Jurkat, Clone E6-1 (cell line): ENCODE measurements around the gene TSN.

Source experiments
- DNase-seq: peaks from one replicate; pipeline ENCODE4 v3.0.0-alpha.2; 2011; ENCODE audit warnings: low read depth, low spot score
- H3K4me3 ChIP-seq: 2 replicates; pipeline ENCODE4 v1.5.1; 2011; ENCODE audit warnings: mild to moderate bottlenecking, low read length, control low read depth, moderate library complexity

The TSN gene

GRCh38 chr2:121736462-121737336 lies 18.8 kb upstream of the TSN start, which contains the start of gene NIFK:
Gene NIFK (minus strand): TSS chr2:121736875. CDS start chr2:121736850, 25 bp downstream.
- H3K4me3 ChIP-seq, result peak within 1 kb of the TSS; percentile 83
- DNase-seq, result peak; percentile 93

DNA sequence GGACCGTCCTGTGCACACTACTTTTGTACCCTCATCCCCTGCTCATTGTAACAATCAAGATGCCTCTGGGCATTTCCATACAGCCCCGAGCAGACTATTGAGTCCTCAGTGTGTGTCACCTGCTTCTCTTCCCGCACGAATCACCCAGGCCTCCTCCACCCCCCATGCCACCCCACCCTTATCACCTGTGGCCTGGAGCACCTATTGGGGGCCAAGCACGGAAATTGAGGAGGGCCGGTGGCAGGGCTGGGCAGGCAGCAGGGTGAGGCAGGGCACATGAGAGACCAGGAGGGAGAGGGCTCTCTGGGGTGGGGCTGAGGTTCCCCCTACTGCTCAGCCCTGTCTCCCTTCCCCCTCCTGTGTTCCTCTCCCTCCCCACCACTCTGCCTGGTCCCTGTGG lies 14.5 kb upstream of the TSN start:
- no peak for DNase-seq
- no peak overlapping the region for H3K4me3 ChIP-seq

GRCh38 chr2:121741450-121741849 lies 14.0 kb upstream of the TSN start:
- no peak overlapping the region for H3K4me3 ChIP-seq
- no peak for DNase-seq

DNA sequence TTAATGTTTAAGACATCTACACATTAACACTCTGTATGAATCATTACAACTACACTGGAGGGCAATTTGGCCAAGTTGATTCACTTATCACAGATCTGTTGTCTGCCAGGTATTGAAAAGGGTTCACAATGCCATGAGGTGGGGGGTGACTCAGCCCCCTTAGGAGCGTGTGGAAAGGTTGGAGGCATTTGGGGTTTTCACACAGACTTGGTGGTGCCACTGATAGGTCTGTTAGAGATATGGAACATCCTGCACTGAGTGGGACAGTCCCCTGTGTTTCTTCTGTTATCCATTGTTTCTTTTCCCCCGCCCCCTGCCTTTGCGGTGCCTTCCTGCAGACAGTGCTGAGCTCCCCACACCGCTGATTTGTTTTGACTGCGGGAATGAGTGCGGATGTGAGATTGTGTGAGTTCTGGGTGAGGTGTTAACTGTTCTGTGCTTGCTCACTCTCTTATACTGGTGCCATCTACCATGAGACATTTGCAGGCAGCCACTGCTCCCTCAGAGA lies 9.3 kb upstream of the TSN start:
- no peak overlapping the region for H3K4me3 ChIP-seq
- DNase-seq, result no peak

DNA sequence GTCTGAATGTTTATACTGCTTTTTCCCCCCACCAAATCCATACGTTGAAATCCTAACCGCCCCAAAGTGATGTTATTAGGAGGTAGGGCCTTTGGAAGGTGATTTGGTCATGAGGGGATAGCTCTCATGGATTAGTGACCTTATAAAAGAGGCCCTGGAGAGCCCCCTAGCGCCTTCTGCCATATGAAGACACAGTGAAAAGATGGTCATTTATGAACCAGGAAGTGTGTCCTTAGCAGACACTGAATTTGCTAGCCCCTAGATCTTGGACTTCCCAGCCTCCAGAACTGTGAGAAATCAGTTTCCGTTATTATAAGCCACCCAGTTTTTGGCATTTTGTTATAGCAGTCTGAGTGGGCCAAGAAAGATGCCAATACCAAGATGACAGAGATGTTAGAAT lies 7.2 kb upstream of the TSN start:
- DNase-seq, result no peak

DNA sequence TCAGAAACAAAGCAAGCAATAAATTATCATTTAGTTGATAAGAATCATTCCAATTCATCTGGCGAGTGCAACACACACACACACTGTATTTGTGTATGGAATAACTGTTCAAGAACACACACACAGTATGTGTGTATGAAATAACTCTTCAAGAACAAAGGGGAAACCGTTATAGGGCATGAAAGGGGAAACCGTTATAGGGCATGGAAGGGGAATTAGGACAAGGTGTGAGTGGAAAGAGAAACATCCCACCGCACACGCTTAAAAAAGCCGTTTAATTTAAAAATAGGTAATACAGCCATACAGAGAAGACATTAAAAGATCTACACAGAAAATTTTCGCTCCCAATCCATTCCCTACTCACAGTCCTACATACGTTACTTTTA lies 607 bp upstream of the TSN start:
- DNase-seq, result no peak
- peak overlapping the region; percentile 100 for H3K4me3 ChIP-seq

More for the DNA sequence above, 7.2 kb upstream of the TSN start:
- no peak overlapping the region for H3K4me3 ChIP-seq

- no peak overlapping the region for H3K4me3 ChIP-seq
- DNase-seq, result no peak
Observed at GRCh38 chr2:121764681-121765228, 9.3 kb downstream of the TSN start.

GRCh38 chr2:121766624-121767023 lies 11.2 kb downstream of the TSN start:
- no peak for DNase-seq
- H3K4me3 ChIP-seq, result no peak overlapping the region

DNA sequence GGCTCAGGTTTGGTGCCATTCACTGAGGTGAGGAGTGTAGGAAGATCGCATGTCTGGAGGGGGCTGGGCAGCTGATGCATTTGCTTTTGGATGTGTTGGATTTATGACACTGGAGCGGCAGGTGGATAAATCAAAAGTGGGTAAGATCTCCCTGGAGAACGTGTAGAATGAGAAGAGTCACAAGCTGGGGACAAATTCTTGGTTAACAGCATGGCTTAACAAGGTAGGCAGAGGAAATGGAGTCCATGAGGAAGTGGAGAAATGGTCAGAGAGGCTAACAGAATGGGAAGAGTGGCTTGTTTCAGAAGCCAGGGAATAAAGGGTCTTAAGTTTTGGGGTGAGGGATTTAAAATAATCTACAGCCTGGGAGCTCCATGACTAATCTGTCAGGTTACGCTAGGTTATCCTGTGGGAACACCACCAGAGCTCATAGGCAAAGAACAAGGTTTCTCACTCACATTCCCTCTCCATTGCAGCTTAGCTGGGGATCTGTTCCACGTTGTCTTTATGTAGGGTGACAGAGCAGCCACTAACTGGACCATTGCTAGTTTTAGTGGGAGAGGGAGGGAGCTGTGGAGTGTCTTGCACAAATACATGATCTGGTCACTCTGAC lies 12.8 kb downstream of the TSN start:
- DNase-seq, result no peak
- H3K4me3 ChIP-seq, result no peak overlapping the region

DNA sequence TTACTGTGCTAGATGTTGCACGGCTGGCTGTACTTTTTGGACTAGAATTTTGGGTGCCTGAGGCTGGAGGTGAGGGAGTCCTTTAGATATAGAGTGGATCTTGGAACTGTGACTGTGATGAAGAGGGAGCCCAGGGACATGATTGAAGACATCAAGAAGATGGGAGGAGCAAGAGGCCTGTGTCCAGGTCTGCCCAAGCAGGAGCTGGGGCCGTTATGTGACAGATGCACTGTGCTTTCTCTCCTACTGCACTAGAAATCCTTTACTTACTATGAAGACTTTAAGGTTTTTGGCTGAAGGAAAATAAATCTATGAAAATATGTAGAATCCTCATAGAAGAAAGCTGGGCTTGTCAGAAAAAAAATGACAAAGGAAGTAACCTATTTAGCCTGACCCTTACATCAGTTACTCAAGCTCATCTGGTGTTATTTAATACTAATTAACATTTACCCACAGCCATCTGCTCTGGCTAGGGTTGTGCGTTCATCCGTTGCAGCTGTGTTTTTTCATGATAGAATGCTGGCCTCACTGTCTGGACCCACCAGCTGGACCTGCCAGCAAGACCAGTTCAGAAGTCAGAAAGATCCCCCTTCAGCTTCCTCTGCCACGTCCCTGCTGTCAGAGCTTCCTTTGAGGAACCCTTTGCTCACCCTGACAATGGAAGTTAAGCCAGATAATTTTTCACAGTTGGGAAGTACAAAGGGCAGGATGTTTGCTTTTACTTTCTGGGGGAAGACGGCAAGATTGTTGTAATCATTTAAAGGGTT lies 16.7 kb downstream of the TSN start:
- no peak for DNase-seq

GRCh38 chr2:121774235-121774634 lies 18.8 kb downstream of the TSN start:
- DNase-seq, result no peak
- H3K4me3 ChIP-seq, result no peak overlapping the region

More for the DNA sequence above, 16.7 kb downstream of the TSN start:
- H3K4me3 ChIP-seq, result no peak overlapping the region

- H3K4me3 ChIP-seq, result no peak overlapping the region
- DNase-seq, result no peak
Observed at GRCh38 chr2:121776361-121776760, 20.9 kb downstream of the TSN start.

DNA sequence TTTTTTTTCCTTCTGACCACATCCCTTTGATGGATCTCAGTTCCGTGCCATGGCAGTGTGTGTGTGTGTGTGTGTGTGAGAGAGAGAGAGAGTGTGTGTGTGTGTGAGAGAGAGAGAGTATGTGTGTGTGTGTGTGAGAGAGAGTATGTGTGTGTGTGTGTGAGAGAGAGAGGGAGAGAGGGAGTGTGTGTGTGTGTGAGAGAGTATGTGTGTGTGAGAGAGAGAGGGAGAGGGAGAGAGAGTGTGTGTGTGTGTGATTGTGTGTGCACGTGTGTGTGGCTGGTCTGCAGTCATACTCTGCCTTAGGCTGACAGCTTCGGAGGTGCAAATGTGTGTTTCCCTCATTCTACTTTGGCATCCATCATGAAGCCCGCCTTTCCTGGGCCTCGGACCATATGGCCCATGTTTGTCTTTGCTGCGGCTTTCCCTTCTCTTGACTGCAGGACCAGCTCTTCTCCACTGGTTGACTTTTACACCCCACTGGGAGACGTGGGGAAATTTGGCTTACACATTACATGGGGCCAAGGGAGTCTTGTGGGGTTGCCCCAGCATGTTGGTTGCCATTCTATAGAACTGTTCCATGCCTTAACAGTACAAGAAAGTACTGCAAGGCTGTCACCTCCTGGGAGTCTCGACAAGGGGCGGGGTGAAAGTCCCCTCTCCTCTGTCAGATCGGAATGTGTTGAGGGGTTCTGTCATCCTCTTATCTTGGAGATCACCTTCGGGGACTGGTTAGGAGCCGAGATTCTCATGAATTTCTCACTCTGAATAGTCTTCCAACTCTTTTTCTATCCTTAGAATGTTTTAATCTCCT lies 21.6 kb downstream of the TSN start:
- DNase-seq, result no peak
- no peak overlapping the region for H3K4me3 ChIP-seq

- no peak for DNase-seq
- H3K4me3 ChIP-seq, result no peak overlapping the region
Observed at GRCh38 chr2:121777699-121778058, 22.2 kb downstream of the TSN start.

GRCh38 chr2:121778741-121779487 lies 23.5 kb downstream of the TSN start:
- DNase-seq, result no peak
- no peak overlapping the region for H3K4me3 ChIP-seq

DNA sequence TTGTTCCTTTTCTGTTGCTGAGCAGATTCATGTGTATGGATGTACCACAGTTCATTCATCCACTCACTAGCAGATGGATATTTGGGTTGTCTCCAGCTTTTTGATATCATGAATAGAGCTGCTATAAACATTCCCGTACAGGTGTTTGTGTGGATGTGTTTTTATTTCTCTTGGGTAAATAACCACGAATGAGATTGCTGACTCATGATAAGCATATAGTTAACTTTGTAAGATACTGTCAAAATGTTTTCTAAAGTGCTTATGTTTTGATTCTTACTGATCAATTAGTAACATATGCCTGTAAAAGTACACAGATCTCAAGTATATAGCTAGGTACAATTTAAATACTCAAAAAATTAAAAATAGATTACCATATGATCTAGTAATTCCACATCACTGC lies 27.7 kb downstream of the TSN start:
- H3K4me3 ChIP-seq, result no peak overlapping the region
- DNase-seq, result no peak

DNA sequence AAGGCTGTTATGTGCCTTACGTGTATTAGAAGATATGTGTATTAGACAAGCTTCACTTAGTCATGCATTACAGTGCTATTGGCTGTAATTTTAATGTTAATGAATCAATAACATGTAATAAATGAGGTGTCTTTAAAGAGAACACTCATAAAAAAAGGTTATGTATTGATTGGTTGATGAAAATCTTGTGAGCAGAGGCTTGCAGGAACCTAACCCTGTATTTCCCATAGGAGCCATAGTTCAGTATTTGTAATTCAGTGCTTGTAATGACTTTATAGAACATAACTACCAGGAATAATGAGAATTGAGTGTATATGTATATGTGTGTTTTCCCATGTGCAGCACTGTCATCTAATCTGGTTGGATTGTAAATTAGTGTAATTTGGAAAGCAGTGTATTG lies 33.2 kb downstream of the TSN start:
- DNase-seq, result no peak
- no peak overlapping the region for H3K4me3 ChIP-seq
